GM12875 (cell line): ENCODE results near the gene NEBL.

ENCODE experiments used
- H3K4me3 ChIP-seq: one replicate; pipeline ENCODE4 v1.5.1; 2011; ENCODE audit warnings: low read depth, low read length, control low read depth
- TF ChIP-seq, protein P1 (sequence below): IDR thresholded peaks from 2 replicates; pipeline ENCODE4 v1.5.1; 2011; ENCODE audit warnings: low read depth, mild to moderate bottlenecking, control low read depth, inconsistent platforms, low read length, moderate library complexity, borderline replicate concordance; ENCODE audit not compliant: insufficient read depth

Gene NEBL

DNA sequence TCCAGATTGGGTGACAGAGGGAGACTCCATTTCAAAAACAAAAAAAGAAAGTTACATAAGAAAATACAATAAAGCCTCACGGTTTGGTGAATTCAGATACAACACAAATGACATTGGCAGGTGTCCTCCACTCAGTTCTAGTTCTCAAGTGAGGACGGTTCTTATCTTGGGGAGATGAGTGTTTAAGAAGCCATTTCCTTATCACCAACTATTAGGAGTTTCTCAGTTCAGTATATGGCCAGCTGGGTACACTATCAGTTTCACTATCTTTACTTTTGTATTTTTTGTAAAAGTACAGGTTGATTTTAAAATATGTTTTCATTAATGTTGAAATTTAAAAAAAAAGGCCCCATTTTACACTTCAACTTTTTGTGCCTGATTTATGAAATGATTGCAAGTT, 36.6 kb upstream of the NEBL start:
- TF ChIP-seq, protein P1, sequence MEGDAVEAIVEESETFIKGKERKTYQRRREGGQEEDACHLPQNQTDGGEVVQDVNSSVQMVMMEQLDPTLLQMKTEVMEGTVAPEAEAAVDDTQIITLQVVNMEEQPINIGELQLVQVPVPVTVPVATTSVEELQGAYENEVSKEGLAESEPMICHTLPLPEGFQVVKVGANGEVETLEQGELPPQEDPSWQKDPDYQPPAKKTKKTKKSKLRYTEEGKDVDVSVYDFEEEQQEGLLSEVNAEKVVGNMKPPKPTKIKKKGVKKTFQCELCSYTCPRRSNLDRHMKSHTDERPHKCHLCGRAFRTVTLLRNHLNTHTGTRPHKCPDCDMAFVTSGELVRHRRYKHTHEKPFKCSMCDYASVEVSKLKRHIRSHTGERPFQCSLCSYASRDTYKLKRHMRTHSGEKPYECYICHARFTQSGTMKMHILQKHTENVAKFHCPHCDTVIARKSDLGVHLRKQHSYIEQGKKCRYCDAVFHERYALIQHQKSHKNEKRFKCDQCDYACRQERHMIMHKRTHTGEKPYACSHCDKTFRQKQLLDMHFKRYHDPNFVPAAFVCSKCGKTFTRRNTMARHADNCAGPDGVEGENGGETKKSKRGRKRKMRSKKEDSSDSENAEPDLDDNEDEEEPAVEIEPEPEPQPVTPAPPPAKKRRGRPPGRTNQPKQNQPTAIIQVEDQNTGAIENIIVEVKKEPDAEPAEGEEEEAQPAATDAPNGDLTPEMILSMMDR: no peak
- H3K4me3 ChIP-seq: no peak overlapping the region

DNA sequence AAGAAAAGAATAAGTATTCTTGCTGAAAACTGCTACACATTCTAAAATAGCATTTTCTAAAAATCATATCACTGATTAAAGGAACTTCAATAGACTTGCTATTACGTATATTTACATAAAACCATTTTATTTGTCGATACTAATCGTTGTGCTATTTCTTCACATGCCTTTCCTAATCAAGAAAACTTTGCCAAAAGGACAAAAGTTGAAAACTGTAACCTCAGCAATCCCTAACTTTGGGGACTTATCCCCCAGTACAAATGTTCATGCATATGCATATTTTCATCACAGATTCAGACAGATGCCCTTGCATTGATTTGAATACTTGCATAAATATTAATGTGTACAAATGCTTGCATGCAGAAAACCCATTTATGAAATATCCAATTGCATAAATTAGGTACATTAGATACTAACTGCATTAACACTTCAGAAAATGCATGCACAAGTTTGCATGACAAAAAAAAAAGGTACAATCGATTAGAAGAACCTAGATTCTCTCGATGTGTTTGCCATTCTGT, 35.6 kb upstream of the NEBL start:
- TF ChIP-seq, protein P1: no peak
- no peak overlapping the region for H3K4me3 ChIP-seq

DNA sequence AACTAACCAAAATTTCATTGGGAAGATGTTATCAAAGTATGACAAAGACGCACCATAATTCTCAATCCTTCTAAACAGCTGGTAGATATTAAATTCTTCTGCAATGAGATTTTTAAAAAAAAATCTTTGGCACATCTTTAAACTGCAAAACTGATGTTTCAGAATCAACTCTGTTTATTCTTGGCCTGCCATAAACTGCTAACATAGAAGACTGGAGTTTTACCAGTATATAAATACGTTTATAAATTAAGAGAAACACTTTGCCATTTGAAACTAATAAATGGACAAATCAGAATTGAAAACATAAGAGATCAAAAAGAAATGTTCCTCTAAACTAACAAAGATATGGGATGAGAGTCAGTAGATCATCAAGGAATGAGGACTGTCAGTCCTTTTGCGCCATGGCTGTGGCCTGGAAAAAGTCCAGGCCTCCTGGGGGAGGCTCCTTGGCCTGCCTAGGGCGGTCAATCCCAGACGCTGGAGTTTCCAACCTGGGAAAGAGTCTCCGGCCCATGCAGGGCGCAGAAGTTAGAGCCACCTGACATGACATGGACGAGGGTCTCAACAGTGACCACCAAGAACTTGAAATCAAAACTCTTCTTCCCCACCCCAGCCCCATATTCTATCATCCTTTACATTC, 34.2 kb upstream of the NEBL start:
- TF ChIP-seq, protein P1: no peak
- no peak overlapping the region for H3K4me3 ChIP-seq

DNA sequence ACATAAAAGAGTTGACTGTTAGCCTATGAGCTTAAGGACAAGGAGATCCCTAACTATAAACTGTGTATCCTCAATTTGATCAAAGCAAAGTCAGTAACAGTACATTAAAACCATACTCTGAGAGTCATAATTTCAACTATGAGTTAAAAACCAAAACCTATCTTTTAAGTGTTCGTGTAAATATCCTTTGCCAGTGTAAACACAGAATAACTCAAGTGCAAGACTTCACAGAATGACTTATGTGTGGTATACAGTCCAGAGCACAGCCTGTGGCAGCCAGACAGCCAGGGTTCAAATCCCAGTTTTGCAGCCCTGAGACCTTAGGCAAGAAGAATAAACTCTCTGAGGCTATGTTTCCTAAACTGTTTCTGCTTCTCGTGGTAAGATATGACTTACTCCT, 30.3 kb upstream of the NEBL start:
- H3K4me3 ChIP-seq: no peak overlapping the region
- TF ChIP-seq, protein P1: no peak

DNA sequence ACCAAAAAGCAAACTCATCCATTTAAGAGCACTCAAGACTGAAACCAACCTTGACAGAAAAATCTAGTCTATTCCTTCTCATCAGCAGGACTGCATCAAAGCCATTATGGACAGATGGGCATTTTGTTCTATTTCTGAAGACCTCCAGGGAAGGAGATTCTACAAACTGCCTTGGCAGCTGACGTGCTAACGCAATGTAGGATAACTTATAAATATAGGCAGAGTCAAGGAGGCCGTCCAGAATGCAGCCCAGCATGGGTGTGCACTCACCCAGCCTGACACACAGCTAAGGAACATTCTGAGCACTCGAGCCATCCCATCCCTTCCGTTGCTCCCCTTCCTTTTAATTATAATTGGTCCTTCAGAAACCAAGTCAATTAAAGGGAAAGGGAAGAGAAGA, 25.3 kb upstream of the NEBL start:
- TF ChIP-seq, protein P1: no peak
- no peak overlapping the region for H3K4me3 ChIP-seq

DNA sequence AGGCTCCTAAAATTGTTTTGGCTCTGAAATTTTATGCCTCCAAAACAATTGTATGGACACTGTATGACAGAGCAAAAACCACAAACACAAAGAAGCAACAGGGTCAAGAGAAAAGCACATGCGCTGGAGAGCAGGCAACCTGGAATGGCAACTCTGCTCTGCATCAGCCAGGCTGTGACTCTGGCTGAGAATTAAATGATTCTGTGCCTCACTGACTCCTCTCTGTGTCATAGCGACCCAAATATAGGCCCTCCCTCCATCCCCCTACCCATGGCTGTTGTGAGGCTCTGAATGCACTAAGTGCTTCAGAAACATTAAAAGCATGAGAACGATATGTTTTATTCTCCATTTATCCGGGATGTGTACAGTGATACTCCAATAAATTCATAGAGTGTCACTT, 24.9 kb upstream of the NEBL start:
- no peak overlapping the region for H3K4me3 ChIP-seq
- TF ChIP-seq, protein P1: no peak

DNA sequence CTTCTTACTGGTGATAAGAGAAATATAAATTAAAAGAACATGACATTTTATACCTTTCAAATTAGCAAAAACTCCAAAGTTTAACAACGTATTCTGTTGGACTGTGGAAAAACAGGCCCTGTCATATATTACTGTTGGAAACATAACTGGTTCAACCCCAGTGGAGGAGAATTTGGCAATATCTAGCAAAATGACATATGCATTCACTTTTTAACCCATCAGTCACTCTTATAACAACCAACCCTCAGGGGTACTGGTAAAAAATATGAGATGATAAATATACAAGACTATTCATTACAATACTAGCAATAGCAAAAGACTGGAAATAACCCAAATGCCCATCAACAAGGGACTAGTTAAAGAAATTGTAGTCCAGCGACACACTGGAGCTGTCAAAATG, 22.9 kb upstream of the NEBL start:
- H3K4me3 ChIP-seq: no peak overlapping the region
- TF ChIP-seq, protein P1: no peak
